ENCODE data around the gene ERVV-1.
"Not testable (repeated sequence)": the region's sequence is repeated elsewhere in the genome, so short reads cannot be mapped to it uniquely, and the experiment has no call there.

GRCh38 chr19:52983167-52983566, 30.6 kb upstream of the ERVV-1 start:
- TF ChIP-seq CTCF (conservative IDR thresholded peaks at IDR 0.05); ZFX (IDR thresholded peaks at IDR 0.05): not testable (repeated sequence)
